Endothelial cell of umbilical vein (primary cell): ENCODE results near the gene PRRX2.

Experiments
- CTCF ChIP-seq, 2 donors: IDR thresholded peaks; 1 replicate in 1 of 2; 2 replicates in 1 of 2; pipeline ENCODE4 v1.5.1; 2011; ENCODE audit warnings: low read length in 2 of 2, mild to moderate bottlenecking in 2 of 2, moderate library complexity in 2 of 2, control low read depth in 1 of 2, inconsistent platforms in 1 of 2, low read depth in 1 of 2; ENCODE audit not compliant: insufficient read depth in 1 of 2; ENCODE audit errors: extremely low read depth in 1 of 2
- POLR2A ChIP-seq: IDR thresholded peaks from 2 replicates; pipeline ENCODE4 v1.6.1; 2012; ENCODE audit warnings: low read depth, mild to moderate bottlenecking, control low read depth, low read length
- POLR2AphosphoS5 ChIP-seq: IDR thresholded peaks from 2 replicates; pipeline ENCODE4 v1.6.1; 2012; ENCODE audit warnings: low read depth, mild to moderate bottlenecking, control low read depth, low read length, moderate library complexity; ENCODE audit not compliant: insufficient read depth

GRCh38 chr9:129732946-129733631 lies 67.6 kb downstream of the PRRX2 start:
- TF ChIP-seq POLR2A = no peak
- TF ChIP-seq CTCF (IDR thresholded peaks at IDR 0.05; ENCODE audit: extremely low read depth in 1 of 2, insufficient read depth in 1 of 2, low read depth in 1 of 2, low read length in 2 of 2) = no peak
- no peak for TF ChIP-seq POLR2AphosphoS5
